GM18508 (cell line): Measurements from ENCODE around the gene DYSF.

Experiments
- ATAC-seq: cut with Tn5 transposase; IDR thresholded peaks from one replicate; pipeline ENCODE4 v1.9.1; 2021; ENCODE audit warnings: moderate number of reproducible peaks; ENCODE audit not compliant: insufficient read depth, unreplicated experiment

Gene DYSF

GRCh38 chr2:71521436-71521950 lies 68.1 kb downstream of the DYSF start:
- no peak for ATAC-seq

- no peak for ATAC-seq
Measured at GRCh38 chr2:71524476-71524875, 71.1 kb downstream of the DYSF start.

- ATAC-seq = no peak
Measured at GRCh38 chr2:71526141-71526540, 72.8 kb downstream of the DYSF start.

GRCh38 chr2:71526975-71527374 lies 73.6 kb downstream of the DYSF start:
- no peak for ATAC-seq

- no peak for ATAC-seq
Measured at GRCh38 chr2:71528131-71528591, 74.8 kb downstream of the DYSF start.

DNA sequence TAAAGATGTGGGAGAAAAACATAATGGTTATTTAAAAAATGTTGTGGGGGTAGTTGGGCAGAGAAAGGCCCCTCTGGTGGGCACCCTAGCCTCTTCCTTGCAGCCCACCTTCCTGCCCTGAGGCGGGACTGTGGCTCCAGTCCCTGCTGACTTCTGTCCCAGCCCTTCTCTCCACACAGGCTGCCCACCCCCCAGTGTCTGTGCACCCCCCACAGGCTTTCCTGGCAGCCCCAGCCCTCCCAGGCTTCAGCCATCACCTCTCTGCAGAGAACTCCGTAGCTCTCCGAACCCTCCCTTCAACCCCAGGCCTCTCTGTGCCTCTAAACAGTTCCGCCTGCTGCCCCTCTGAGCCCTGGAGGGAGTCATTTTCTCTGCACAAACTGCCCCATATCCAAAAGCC lies 75.4 kb downstream of the DYSF start:
- no peak for ATAC-seq

DNA sequence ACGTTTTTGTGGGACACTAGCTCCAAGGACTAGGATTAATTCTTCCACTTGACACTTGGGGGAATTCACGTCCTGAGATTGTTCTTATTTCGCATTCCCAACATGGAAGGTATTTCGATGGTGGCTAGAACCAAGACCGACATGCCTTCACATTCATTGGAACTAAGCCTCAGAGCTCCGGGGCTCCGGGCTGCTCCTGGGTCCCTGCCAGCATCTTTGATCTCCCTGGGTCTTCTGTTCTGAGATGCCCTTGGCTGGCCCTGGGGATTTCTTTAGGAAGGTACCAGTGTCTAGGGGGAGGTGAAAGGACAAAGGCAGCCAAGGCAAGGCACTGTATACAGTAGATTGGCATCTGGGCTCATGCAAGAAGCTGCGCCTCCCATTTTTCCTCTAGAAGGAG lies 76.8 kb downstream of the DYSF start:
- ATAC-seq = no peak

- ATAC-seq = no peak
Measured at GRCh38 chr2:71530641-71531332, 77.4 kb downstream of the DYSF start.

DNA sequence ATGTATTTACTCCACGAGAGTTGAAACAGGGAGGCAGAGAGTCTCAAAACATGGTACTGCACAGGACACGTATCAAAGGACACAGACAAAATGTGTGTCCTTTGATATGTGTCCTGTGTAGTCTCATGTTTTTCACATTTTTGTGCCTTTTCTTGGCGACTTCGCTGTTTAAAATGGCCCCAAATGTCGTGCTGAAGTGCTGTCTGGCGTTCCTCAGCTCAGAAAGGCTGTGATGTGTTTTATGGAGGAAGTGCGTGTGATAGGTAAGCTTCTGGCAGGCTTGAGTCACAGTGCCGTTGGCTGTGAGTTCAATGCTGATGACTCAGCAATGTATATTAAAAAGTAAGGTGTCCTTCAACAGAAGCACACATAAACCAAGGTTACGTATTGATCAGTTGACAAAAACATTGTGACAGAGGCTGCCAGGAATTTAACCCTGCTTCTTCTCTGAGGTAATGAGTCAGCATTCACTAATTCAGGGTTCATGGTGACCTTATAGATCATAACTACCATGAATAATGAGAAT lies 78.2 kb downstream of the DYSF start:
- no peak for ATAC-seq

GRCh38 chr2:71532327-71532726 lies 79.0 kb downstream of the DYSF start:
- ATAC-seq = no peak

- ATAC-seq = no peak
Measured at GRCh38 chr2:71534201-71534600, 80.8 kb downstream of the DYSF start.

DNA sequence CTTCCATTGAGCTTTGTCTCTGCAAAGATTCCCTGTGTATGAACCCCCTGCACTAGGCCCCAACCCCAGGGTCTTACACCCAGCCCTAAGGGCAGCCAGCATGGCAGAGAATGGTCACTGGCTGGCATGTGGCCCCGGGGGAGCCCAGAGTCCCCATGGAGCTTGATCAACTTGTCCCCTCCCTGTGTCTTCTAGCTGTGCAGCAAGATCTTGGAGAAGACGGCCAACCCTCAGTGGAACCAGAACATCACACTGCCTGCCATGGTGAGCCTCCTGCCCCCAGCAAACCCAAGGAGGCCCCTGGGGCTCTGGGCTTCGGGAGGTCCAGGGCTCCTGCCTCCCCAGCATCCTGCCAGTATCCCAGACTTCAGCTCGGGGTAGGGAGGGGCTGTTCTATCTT lies 81.5 kb downstream of the DYSF start:
- ATAC-seq = no peak

DNA sequence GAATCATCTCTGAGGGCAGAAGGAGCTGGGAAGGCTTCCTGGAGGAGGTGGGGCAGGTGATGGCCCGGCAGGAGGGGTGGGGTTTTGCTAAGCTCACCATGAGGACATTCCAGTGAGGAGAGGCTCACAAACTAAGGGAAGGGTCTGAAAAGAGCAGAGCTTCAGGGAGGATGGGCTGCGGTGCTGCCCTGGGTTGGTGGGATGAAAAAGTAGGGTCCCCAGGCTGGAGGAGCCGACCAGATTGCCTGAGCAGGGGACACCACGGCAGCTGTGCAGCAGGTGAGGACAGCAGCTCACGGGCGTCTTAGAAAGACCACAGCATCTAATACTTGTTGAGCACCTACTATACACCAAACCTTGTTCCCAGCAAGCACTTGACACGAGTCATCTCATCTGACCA lies 82.2 kb downstream of the DYSF start:
- ATAC-seq = no peak

GRCh38 chr2:71536226-71536671 lies 82.9 kb downstream of the DYSF start:
- ATAC-seq = no peak

DNA sequence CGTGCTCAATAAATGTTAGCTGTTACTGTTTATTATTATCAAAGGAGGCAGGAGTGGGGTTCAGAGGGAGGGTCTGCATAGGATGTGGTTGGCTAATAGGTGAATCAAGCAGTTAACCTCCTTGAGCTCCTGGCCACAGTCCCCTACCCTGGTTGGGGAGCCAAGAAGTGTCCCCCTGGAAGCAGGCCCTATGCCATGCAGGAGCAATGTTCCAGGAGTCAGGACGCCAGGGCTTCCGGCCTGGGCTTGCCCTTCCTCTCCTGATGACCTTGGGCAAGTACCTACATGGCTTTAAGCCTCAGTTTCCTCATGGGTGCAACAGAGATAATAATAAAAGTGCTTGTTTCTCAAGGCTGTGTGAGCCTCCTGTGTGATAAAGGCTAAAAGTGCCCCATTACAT lies 84.9 kb downstream of the DYSF start:
- ATAC-seq = no peak

- no peak for ATAC-seq
Measured at GRCh38 chr2:71538656-71539265, 85.4 kb downstream of the DYSF start.

GRCh38 chr2:71540818-71541217 lies 87.5 kb downstream of the DYSF start:
- ATAC-seq = no peak

DNA sequence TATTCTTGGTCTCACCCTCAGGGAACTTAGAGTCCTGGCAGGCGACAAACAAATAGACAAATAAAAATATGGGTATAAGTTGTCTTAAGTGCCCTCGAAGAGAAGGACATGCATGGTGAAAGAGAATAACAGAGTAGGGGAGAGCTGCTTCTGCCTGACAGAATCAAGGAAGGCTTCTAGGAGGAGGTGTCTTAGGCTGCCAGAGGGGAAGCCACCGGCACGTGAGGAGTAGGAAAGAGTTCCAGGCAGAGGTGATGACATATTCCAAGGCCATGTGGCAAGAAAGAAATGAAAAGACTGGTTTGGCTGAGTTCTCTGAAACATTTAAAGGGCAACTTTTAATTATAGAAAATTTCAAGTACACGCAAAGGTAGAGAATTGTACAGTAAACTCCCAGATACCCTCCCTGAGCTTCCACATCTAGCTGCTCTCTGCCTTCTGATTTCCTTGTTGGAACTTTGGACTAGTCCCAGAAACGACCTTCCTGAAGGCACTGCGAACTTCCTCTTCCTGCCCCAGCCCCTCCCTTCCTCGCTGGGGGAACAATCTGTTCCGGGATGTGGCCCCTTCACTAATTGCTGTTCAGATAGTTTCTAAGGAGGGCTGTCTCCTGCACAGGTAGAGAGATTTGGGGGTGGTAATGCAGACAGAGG lies 91.7 kb downstream of the DYSF start:
- no peak for ATAC-seq

GRCh38 chr2:71545572-71546274 lies 92.4 kb downstream of the DYSF start:
- no peak for ATAC-seq

DNA sequence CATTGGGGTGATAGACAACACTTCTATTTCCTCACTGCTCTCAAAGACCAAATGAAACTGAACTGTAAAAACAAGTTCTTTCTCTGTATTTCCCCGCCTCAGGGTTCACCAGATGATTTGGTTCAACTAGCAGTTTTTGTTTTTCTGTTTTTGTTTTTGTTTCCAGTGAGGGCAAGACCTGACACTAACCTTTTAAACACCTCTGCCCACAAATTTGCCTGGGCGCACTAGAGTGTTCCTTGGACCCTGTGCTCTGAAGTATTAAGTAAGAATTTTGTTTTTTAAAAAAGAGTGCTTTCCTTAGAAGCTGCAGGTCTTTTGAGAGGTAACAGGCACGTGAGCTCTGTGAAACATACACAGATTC lies 92.9 kb downstream of the DYSF start:
- ATAC-seq = no peak
